Central memory CD8-positive, alpha-beta T cell (primary cell): Measurements from ENCODE around the gene SUGCT.

Experiments used
- ATAC-seq: fragments of 150-1000 bp; cut with Tn5 transposase; replicated peaks from 2 replicates; pipeline ENCODE4 v1.10.0; 2022; ENCODE audit warnings: mild to moderate bottlenecking, moderate FRiP score, moderate number of reproducible peaks; ENCODE audit not compliant: poor library complexity, severe bottlenecking; ENCODE audit errors: extremely low read depth
- DNase-seq, 2 donors: peaks; one replicate each; pipeline ENCODE4 v3.0.0; 2021; ENCODE audit warnings: low spot score in 2 of 2
- H3K27ac Mint-ChIP-seq: one replicate; pipeline ENCODE4 v1.8.0; 2022; ENCODE audit warnings: low read depth, mild to moderate bottlenecking, moderate library complexity, mixed read lengths
- H3K27me3 Mint-ChIP-seq: one replicate; pipeline ENCODE4 v1.8.0; 2022; ENCODE audit warnings: mixed read lengths
- H3K36me3 Mint-ChIP-seq: one replicate; pipeline ENCODE4 v1.8.0; 2022; ENCODE audit warnings: mild to moderate bottlenecking, moderate library complexity, mixed read lengths; ENCODE audit not compliant: insufficient read depth
- H3K4me1 Mint-ChIP-seq: one replicate; pipeline ENCODE4 v1.8.0; 2022; ENCODE audit warnings: mixed read lengths
- H3K4me3 Mint-ChIP-seq: one replicate; pipeline ENCODE4 v1.8.0; 2022; ENCODE audit warnings: mild to moderate bottlenecking, moderate library complexity, mixed read lengths
- H3K9me3 Mint-ChIP-seq: one replicate; pipeline ENCODE4 v1.8.0; 2022; ENCODE audit warnings: mixed read lengths

SUGCT gene

GRCh38 chr7:40489844-40490602 lies 355.2 kb downstream of the SUGCT start:
- Mint-ChIP-seq H3K4me3 (no peak overlapping the region), H3K36me3 (no peaks in the 10 kb centered on the region), H3K27me3 (no peaks in the 10 kb centered on the region), H3K4me1 (no peaks in the 10 kb centered on the region), H3K9me3 (peaks cover 25% of the 10 kb centered on the region), H3K27ac (no peak overlapping the region)
- DNase-seq (no peak), ATAC-seq (no peak)

GRCh38 chr7:40490603-40490924 lies 355.8 kb downstream of the SUGCT start:
- DNase-seq: no peak
- H3K4me1 Mint-ChIP-seq: no peaks in the 10 kb centered on the region
- no peaks in the 10 kb centered on the region for H3K27me3 Mint-ChIP-seq
- no peaks in the 10 kb centered on the region for H3K36me3 Mint-ChIP-seq
- H3K9me3 Mint-ChIP-seq: peaks cover 25% of the 10 kb centered on the region
- no peak for ATAC-seq
- no peak overlapping the region for H3K27ac Mint-ChIP-seq
- H3K4me3 Mint-ChIP-seq: no peak overlapping the region

GRCh38 chr7:40492946-40493345 lies 358.1 kb downstream of the SUGCT start:
- DNase-seq: no peak
- Mint-ChIP-seq H3K36me3 (no peaks in the 10 kb centered on the region), H3K4me1 (no peaks in the 10 kb centered on the region), H3K4me3 (no peak overlapping the region), H3K27me3 (no peaks in the 10 kb centered on the region), H3K9me3 (peaks cover 16% of the 10 kb centered on the region), H3K27ac (no peak overlapping the region)
- no peak for ATAC-seq

GRCh38 chr7:40493609-40494051 lies 358.8 kb downstream of the SUGCT start:
- DNase-seq (no peak), ATAC-seq (no peak)
- Mint-ChIP-seq H3K4me1 (no peaks in the 10 kb centered on the region), H3K4me3 (no peak overlapping the region), H3K27ac (no peak overlapping the region), H3K27me3 (no peaks in the 10 kb centered on the region), H3K36me3 (no peaks in the 10 kb centered on the region), H3K9me3 (peaks cover 16% of the 10 kb centered on the region)

- no peak overlapping the region for H3K4me3 Mint-ChIP-seq
- DNase-seq (no peak), ATAC-seq (no peak)
- H3K27ac Mint-ChIP-seq: no peak overlapping the region
- no peaks in the 10 kb centered on the region for H3K36me3 Mint-ChIP-seq
- no peaks in the 10 kb centered on the region for H3K27me3 Mint-ChIP-seq
- H3K9me3 Mint-ChIP-seq: peaks cover 4% of the 10 kb centered on the region
- H3K4me1 Mint-ChIP-seq: no peaks in the 10 kb centered on the region
Measured at GRCh38 chr7:40498924-40499510, 364.2 kb downstream of the SUGCT start.

GRCh38 chr7:40499718-40500117 lies 364.9 kb downstream of the SUGCT start:
- no peak for ATAC-seq
- no peaks in the 10 kb centered on the region for H3K36me3 Mint-ChIP-seq
- H3K27ac Mint-ChIP-seq: no peak overlapping the region
- no peaks in the 10 kb centered on the region for H3K4me1 Mint-ChIP-seq
- no peaks in the 10 kb centered on the region for H3K27me3 Mint-ChIP-seq
- no peak overlapping the region for H3K4me3 Mint-ChIP-seq
- peaks cover 4% of the 10 kb centered on the region for H3K9me3 Mint-ChIP-seq
- no peak for DNase-seq

- no peak overlapping the region for H3K4me3 Mint-ChIP-seq
- peaks cover 4% of the 10 kb centered on the region for H3K9me3 Mint-ChIP-seq
- H3K36me3 Mint-ChIP-seq: no peaks in the 10 kb centered on the region
- no peaks in the 10 kb centered on the region for H3K27me3 Mint-ChIP-seq
- ATAC-seq: no peak
- DNase-seq: no peak
- H3K27ac Mint-ChIP-seq: no peak overlapping the region
- H3K4me1 Mint-ChIP-seq: no peaks in the 10 kb centered on the region
Measured at GRCh38 chr7:40500219-40500618, 365.4 kb downstream of the SUGCT start.

GRCh38 chr7:40502359-40502758 lies 367.6 kb downstream of the SUGCT start:
- H3K27me3 Mint-ChIP-seq: no peaks in the 10 kb centered on the region

GRCh38 chr7:40506158-40506557 lies 371.4 kb downstream of the SUGCT start:
- Mint-ChIP-seq H3K36me3 (no peaks in the 10 kb centered on the region), H3K27me3 (no peaks in the 10 kb centered on the region), H3K27ac (no peak overlapping the region), H3K4me1 (no peaks in the 10 kb centered on the region), H3K9me3 (peaks cover 21% of the 10 kb centered on the region), H3K4me3 (no peak overlapping the region)
- ATAC-seq (no peak), DNase-seq (no peak)

More at GRCh38 chr7:40502359-40502758, 367.6 kb downstream of the SUGCT start:
- no peak overlapping the region for H3K27ac Mint-ChIP-seq
- no peak overlapping the region for H3K4me3 Mint-ChIP-seq
- H3K36me3 Mint-ChIP-seq: no peaks in the 10 kb centered on the region
- no peak for DNase-seq
- H3K4me1 Mint-ChIP-seq: no peaks in the 10 kb centered on the region
- no peak for ATAC-seq
- peaks cover 18% of the 10 kb centered on the region for H3K9me3 Mint-ChIP-seq

- Mint-ChIP-seq H3K4me3 (no peak overlapping the region), H3K27me3 (no peaks in the 10 kb centered on the region), H3K27ac (no peak overlapping the region), H3K36me3 (no peaks in the 10 kb centered on the region), H3K9me3 (peaks cover 21% of the 10 kb centered on the region), H3K4me1 (no peaks in the 10 kb centered on the region)
- ATAC-seq (no peak), DNase-seq (no peak)
Measured at GRCh38 chr7:40507166-40507565, 372.4 kb downstream of the SUGCT start.

- Mint-ChIP-seq H3K27me3 (no peaks in the 10 kb centered on the region), H3K27ac (no peak overlapping the region), H3K4me1 (no peaks in the 10 kb centered on the region), H3K4me3 (no peak overlapping the region), H3K36me3 (no peaks in the 10 kb centered on the region), H3K9me3 (peaks cover 21% of the 10 kb centered on the region)
- no peak for DNase-seq
- no peak for ATAC-seq
Measured at GRCh38 chr7:40509287-40509996, 374.6 kb downstream of the SUGCT start.

GRCh38 chr7:40516376-40516775 lies 381.6 kb downstream of the SUGCT start:
- Mint-ChIP-seq H3K4me1 (no peaks in the 10 kb centered on the region), H3K36me3 (peaks cover 3% of the 10 kb centered on the region)
- DNase-seq: no peak

GRCh38 chr7:40519009-40519408 lies 384.2 kb downstream of the SUGCT start:
- Mint-ChIP-seq H3K4me1 (no peaks in the 10 kb centered on the region), H3K9me3 (peaks cover 10% of the 10 kb centered on the region), H3K27me3 (no peaks in the 10 kb centered on the region), H3K36me3 (peaks cover 3% of the 10 kb centered on the region), H3K27ac (no peak overlapping the region), H3K4me3 (no peak overlapping the region)
- ATAC-seq (no peak), DNase-seq (no peak)

More at GRCh38 chr7:40516376-40516775, 381.6 kb downstream of the SUGCT start:
- Mint-ChIP-seq H3K4me3 (no peak overlapping the region), H3K9me3 (peaks cover 10% of the 10 kb centered on the region), H3K27ac (no peak overlapping the region), H3K27me3 (no peaks in the 10 kb centered on the region)
- ATAC-seq: no peak
